Activated naive CD8-positive, alpha-beta T cell (primary cell): ENCODE results near the gene EDA.

Source experiments
- H3K27ac Mint-ChIP-seq: one replicate; pipeline ENCODE4 v1.8.0; 2021; ENCODE audit warnings: mixed read lengths
- H3K27me3 Mint-ChIP-seq: one replicate; pipeline ENCODE4 v1.8.0; 2021; ENCODE audit warnings: mixed read lengths
- H3K36me3 Mint-ChIP-seq: one replicate; pipeline ENCODE4 v1.8.0; 2021; ENCODE audit warnings: mixed read lengths
- H3K4me1 Mint-ChIP-seq: one replicate; pipeline ENCODE4 v1.8.0; 2021; ENCODE audit warnings: low read depth, mixed read lengths
- H3K4me3 Mint-ChIP-seq: one replicate; pipeline ENCODE4 v1.8.0; 2021; ENCODE audit warnings: mild to moderate bottlenecking, mixed read lengths
- H3K9me3 Mint-ChIP-seq: one replicate; pipeline ENCODE4 v1.8.0; 2021; ENCODE audit warnings: low read depth, mixed read lengths

EDA gene

DNA sequence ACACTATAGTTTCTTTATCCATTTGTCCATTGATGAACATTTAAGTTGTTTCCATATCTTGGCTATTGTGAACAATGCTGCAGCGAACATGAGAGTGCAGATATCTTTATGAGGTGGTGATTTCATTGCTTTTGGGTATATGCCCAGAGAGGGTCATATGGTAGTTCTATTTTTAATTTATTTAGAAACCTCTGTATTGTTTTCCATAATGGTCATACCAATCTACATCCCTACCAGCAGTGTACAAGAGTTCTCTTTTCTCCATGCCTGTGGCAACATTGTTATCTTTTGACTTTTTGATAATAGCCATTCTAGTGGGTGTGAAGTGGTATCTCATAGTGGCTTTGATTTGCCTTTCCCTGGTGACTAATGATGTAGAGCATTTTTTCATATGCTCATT lies 48.8 kb downstream of the EDA start:
- no peaks in the 10 kb centered on the region for H3K4me1 Mint-ChIP-seq
- H3K36me3 Mint-ChIP-seq, result peaks cover 6% of the 10 kb centered on the region
- no peaks in the 10 kb centered on the region for H3K27me3 Mint-ChIP-seq
- H3K27ac Mint-ChIP-seq, result no peak overlapping the region
- H3K9me3 Mint-ChIP-seq, result peaks cover 8% of the 10 kb centered on the region
- no peak overlapping the region for H3K4me3 Mint-ChIP-seq

DNA sequence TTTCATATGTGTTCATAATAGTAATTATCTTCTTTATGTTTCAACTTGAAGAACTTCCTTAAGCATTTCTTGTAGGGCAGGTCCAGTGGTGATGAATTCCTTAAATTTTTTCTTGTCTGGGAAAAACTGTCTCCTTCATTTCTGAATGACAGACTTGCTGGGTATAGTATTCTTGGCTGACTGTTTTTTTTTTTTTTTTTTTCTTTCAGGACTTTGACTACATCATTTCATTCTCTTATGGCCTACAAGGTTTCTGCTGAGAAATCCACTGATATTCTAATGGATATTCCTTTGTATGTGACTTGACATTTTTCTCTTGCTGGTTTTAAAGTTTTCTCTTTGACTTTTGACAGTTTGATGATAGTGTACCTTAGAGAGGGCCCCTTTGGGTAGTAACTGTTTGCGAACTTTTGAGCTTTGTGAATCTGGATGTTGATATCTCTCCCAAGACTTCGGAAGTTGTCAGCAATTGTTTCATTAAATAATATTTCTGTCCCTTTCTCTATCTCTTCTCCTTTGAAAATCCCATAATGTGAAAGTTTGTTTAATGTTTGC lies 54.2 kb downstream of the EDA start:
- Mint-ChIP-seq H3K27me3 (no peaks in the 10 kb centered on the region), H3K4me1 (no peaks in the 10 kb centered on the region), H3K4me3 (no peak overlapping the region), H3K36me3 (peaks cover 8% of the 10 kb centered on the region), H3K9me3 (peaks cover 4% of the 10 kb centered on the region), H3K27ac (no peak overlapping the region)

DNA sequence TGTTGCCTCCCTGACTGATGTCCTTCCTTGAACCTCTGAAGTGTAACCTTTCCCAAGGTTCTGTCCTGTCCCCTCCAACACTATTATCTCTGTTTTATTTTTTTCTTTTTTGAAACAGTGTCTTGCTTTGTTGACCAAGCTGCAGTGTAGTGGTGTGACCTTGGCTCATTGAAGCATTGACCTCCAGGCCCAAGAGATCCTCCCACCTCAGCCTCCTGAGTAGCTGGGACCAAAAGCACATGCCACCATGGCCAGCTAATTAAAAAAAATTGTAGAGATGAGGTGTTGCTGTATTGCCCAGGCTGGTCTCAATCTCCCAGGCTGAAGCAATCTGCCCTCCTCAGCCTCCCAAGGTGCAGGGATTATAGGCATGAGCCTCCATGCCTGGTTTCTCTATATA lies 59.0 kb downstream of the EDA start:
- peaks cover 10% of the 10 kb centered on the region for H3K9me3 Mint-ChIP-seq
- no peaks in the 10 kb centered on the region for H3K27me3 Mint-ChIP-seq
- H3K4me1 Mint-ChIP-seq, result no peaks in the 10 kb centered on the region
- H3K36me3 Mint-ChIP-seq, result peaks cover 5% of the 10 kb centered on the region
- H3K27ac Mint-ChIP-seq, result no peak overlapping the region
- H3K4me3 Mint-ChIP-seq, result no peak overlapping the region

DNA sequence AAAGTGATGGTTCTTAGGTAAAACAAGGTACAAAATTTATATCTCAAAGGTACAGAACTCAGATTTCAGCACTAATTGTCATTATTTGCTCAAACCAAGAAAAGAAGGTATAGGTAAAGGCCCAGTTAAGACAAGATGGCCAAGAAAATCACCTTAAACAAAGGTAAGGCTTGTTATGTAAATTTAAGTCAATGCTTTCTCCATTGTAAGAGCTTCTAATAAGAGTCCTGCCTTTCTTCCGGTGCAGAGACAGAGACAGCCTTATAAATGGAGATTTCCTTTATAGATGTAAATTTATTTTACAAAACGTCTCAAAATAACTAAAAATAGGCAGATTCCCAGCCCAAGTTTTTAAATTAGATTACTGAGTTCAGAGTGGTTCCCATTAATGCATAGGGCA lies 89.9 kb downstream of the EDA start:
- Mint-ChIP-seq H3K36me3 (no peaks in the 10 kb centered on the region), H3K4me3 (no peak overlapping the region), H3K4me1 (no peaks in the 10 kb centered on the region), H3K27me3 (no peaks in the 10 kb centered on the region), H3K27ac (no peak overlapping the region), H3K9me3 (no peaks in the 10 kb centered on the region)

DNA sequence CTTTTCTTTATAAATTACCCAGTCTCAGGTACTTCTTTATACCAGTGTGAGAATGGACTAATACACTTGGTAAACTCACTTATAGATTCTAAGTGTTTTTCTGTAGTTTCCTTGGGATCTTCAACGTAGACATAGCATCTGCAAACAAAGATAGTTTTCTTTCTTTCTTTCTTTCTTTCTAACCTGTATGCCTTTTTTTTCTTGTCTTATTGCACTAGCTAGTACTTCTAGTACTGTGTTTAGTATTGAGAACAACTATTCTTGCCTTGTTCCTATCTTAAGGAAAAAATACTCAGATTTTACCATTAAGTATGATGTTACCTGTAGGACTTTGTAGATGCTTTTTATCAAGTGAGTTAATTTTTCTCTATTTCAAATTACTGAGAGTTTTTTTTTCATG lies 102.2 kb downstream of the EDA start:
- Mint-ChIP-seq H3K9me3 (peaks cover 7% of the 10 kb centered on the region), H3K27me3 (no peaks in the 10 kb centered on the region), H3K4me1 (no peaks in the 10 kb centered on the region), H3K4me3 (no peak overlapping the region), H3K27ac (no peak overlapping the region), H3K36me3 (peaks cover 2% of the 10 kb centered on the region)

DNA sequence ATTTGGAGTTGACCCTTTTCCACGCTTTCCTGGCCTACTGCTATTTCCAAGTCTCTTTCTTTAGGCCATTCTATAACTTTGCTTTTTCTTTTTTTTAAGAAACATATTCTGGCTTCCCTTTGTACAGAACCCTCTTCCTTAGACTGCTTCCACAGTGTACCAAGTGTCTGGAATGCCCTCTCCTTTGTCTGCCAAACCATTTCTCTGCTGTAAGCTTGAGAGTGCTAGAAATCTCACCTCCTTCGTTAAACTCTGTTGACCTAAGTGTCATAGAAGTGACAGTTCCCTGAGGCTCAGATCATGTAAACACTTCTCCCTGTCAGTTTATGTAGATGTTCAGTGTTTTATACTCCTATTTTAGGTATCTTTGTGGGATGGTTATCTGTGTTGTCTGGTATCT lies 108.4 kb downstream of the EDA start:
- Mint-ChIP-seq H3K4me3 (no peak overlapping the region), H3K9me3 (peaks cover 4% of the 10 kb centered on the region), H3K27ac (no peak overlapping the region), H3K27me3 (no peaks in the 10 kb centered on the region), H3K36me3 (peaks cover 5% of the 10 kb centered on the region), H3K4me1 (peaks cover 2% of the 10 kb centered on the region)

DNA sequence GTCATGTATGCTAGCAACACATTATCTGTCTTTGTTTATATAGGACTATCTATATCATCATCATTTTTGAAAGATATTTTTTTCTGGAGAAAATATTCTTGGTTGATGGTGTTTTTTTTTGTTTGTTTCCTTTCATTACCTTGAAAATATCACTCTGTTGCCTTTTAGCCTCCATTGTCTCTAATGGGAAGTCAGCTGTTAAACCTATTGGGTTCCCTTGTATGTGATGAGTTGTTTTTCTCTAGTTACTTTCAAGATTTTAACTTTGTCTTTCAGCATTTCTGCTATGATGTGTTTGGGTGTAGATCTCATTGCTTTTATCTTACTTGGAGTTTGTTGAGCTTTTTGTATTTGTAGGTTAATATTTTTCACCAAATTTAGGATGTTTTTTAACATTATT lies 124.4 kb downstream of the EDA start:
- no peaks in the 10 kb centered on the region for H3K4me1 Mint-ChIP-seq
- peaks cover 6% of the 10 kb centered on the region for H3K9me3 Mint-ChIP-seq
- no peaks in the 10 kb centered on the region for H3K27me3 Mint-ChIP-seq
- H3K27ac Mint-ChIP-seq, result no peak overlapping the region
- no peak overlapping the region for H3K4me3 Mint-ChIP-seq
- peaks cover 9% of the 10 kb centered on the region for H3K36me3 Mint-ChIP-seq

DNA sequence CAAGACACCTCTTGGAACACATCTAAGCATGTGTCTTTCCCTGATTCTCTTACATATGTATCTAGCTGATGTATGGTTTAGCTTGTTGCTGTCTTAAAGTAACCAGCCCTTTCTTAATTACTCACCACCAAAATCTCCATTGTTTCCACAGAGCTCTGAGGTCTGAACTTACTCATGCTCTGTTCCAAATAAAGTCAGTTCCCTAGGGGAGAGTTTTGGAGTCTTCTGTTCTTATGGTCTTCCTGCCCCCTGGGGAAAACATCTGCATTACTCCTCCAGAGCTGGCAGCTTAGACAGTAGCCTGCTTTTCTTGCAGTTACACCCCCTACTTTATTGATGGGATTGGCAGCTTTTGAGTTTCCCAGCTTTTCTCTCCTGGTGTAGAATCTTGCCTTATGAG lies 125.8 kb downstream of the EDA start:
- Mint-ChIP-seq H3K27ac (no peak overlapping the region), H3K4me1 (no peaks in the 10 kb centered on the region), H3K36me3 (peaks cover 9% of the 10 kb centered on the region)

DNA sequence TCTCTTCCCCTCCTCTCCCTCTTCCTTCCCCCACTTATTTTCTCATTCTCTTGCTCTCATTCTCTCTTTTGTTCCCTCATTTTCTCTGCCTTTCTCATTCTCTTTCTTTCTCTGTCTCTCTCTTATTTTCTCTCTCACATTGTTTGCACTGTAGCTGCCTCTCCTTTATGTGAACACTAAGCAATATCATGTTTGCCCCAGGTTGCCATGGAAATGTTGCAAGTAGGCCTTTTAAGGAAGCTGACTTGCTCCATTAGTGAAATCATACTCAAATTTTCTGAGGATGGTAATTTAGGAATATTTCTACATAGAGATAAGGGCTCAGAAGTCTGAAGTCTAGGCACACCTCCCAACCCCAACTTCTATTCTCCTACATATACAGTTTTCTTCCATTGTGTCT lies 130.1 kb downstream of the EDA start:
- no peak overlapping the region for H3K27ac Mint-ChIP-seq
- peaks cover 5% of the 10 kb centered on the region for H3K36me3 Mint-ChIP-seq
- H3K4me3 Mint-ChIP-seq, result no peak overlapping the region
- H3K9me3 Mint-ChIP-seq, result no peaks in the 10 kb centered on the region
- H3K4me1 Mint-ChIP-seq, result no peaks in the 10 kb centered on the region
- no peaks in the 10 kb centered on the region for H3K27me3 Mint-ChIP-seq

More for the DNA sequence above, 125.8 kb downstream of the EDA start:
- no peak overlapping the region for H3K4me3 Mint-ChIP-seq
- H3K9me3 Mint-ChIP-seq, result peaks cover 6% of the 10 kb centered on the region
- no peaks in the 10 kb centered on the region for H3K27me3 Mint-ChIP-seq

DNA sequence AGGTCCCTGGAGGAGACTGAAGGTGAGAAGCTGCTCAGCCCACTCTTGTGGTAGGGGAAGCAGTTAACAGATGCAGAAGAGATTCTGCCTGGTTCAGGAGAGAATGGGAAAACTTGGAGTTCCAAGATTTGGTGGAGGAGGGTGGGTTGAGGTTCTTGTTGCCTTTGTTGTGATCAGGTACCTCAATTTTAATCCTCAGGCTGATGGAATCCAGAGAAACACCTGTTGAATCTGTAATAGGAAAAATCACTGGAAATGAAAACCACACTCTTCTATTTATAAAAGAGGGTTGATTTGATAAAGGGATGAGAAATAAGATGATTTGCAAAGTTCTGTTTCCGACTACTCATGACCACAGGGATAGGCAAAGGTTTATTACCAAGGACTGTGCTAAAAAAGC lies 132.1 kb downstream of the EDA start:
- H3K36me3 Mint-ChIP-seq, result peaks cover 3% of the 10 kb centered on the region
- H3K27me3 Mint-ChIP-seq, result no peaks in the 10 kb centered on the region
- H3K4me1 Mint-ChIP-seq, result no peaks in the 10 kb centered on the region
- H3K9me3 Mint-ChIP-seq, result no peaks in the 10 kb centered on the region
- no peak overlapping the region for H3K4me3 Mint-ChIP-seq
- no peak overlapping the region for H3K27ac Mint-ChIP-seq

DNA sequence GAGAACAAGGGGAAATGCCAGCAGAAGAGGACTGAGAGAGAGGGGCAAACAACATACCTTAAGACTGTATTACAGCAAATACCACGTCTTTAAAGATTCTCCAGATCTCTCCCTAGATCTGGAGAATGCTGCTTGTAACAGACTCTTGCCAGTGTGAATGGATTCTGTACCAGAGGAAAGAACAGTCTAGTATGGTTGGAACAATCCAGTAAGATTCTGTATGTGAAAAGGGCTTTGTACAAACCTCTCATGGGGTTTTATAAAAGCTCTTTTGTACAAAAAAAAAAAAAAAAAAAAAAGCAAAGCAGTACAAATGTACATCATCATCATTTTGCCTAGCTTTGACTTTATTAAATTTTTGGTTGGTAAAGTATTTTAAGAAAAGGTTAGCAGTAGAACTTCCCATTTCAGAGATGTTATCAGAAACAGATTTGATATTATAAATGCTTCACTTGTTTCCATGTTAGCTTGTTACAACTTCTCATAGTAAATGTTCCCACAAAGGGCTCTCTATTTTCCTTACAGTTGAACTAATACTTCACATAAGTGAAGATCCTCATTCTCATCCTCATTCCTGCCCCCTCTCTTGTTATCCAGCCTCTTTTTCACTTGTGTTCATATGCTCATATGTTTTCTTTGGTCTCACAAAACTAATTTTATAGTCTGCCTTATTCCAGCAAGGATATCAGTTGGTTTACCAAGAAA lies 144.2 kb downstream of the EDA start:
- Mint-ChIP-seq H3K27ac (no peak overlapping the region), H3K27me3 (no peaks in the 10 kb centered on the region), H3K4me3 (no peak overlapping the region), H3K9me3 (peaks cover 4% of the 10 kb centered on the region), H3K4me1 (no peaks in the 10 kb centered on the region), H3K36me3 (no peaks in the 10 kb centered on the region)

DNA sequence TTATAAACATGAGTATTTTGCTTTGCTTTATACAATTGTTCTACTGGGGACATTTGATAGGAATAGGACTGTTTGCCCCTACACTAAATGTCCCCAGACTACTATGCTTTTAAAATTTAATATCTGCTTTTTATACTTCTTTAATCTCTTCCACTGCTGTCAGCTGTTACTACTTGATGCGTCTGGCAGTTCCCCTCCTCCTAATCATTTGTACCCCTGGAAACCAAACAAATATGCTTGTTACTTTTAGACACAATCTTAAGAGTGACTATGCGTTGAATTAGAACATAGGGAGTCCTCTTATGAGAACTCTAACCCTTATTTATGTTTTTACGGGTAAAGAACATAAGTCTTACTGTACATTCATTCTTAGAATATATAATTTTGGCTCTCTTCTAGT lies 145.7 kb downstream of the EDA start:
- H3K27me3 Mint-ChIP-seq, result no peaks in the 10 kb centered on the region
- H3K9me3 Mint-ChIP-seq, result peaks cover 4% of the 10 kb centered on the region
- no peaks in the 10 kb centered on the region for H3K36me3 Mint-ChIP-seq
- no peak overlapping the region for H3K4me3 Mint-ChIP-seq
- H3K27ac Mint-ChIP-seq, result no peak overlapping the region
- H3K4me1 Mint-ChIP-seq, result no peaks in the 10 kb centered on the region

DNA sequence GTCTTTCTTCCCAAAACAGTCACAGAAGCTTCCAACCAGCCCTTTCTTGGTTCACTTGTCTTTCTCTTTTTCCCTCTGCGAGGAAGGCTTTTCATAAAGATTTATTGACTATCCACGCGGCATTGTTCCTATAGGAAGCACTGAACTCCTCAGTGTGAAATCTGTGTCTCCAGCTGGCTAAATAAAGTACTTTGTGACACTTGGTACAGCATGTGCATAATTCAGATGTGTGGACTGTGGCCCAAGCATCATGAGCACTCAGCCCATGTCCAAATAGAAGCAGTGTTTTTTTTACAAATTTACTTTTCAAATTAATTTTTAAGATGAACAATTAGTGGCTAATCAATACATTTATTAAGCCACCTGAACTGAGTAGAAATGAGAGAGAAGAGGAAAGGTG lies 146.4 kb downstream of the EDA start:
- H3K27me3 Mint-ChIP-seq, result no peaks in the 10 kb centered on the region
- no peak overlapping the region for H3K27ac Mint-ChIP-seq
- no peaks in the 10 kb centered on the region for H3K4me1 Mint-ChIP-seq
- no peak overlapping the region for H3K4me3 Mint-ChIP-seq
- H3K36me3 Mint-ChIP-seq, result no peaks in the 10 kb centered on the region
- peaks cover 4% of the 10 kb centered on the region for H3K9me3 Mint-ChIP-seq

DNA sequence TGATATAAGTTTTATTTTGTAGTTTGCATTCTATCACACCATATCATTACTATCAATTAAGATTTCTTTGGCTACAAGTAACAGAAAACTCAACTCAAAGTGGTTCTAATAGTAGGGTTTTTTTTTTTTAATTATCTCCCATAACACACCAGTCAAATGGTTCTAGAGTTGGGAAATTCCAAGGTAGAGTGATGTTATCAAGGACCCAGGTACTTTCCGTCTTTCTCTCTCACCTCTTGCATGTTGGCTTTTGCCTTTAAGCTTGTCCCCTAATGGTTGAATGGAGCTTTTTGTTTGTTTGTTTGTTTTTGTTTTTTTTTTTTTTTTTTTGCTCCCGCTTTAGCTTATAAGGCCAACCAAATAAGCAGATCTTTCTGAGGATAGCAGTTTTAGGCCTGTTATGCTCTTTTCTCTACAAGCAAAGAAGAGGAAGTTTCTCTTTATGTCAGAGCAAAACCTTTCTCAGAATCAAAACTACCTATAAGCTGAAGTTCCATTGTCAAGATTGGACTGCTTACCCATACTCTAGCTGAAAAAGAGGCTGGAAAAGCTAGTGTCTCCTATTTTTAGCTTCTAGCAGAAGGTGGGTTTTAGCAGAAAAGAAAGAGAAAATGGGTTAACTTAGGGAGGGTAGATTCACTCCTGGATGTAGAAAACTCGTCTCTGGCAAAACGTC lies 177.5 kb downstream of the EDA start:
- Mint-ChIP-seq H3K4me3 (no peak overlapping the region), H3K27ac (no peak overlapping the region), H3K9me3 (peaks cover 4% of the 10 kb centered on the region), H3K27me3 (no peaks in the 10 kb centered on the region), H3K36me3 (peaks cover 8% of the 10 kb centered on the region), H3K4me1 (no peaks in the 10 kb centered on the region)

DNA sequence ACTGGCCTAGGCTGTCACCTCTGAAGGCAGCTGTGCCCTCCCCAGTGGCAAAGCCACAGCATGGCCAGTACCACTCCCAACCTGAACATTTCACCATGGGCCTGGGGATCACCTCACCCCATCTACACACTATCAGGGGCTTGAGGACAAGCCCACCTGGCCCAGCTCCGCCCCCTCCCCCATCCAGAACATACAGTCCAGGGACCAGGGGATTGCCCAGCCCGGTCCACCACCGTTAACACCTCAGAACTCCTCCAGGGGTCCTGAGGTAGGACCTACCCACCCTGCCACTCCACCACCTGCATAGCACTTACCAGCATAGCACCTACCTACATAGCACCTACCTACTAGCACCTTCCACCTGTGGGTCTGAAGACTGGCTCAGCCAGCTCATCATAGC lies 179.8 kb downstream of the EDA start:
- Mint-ChIP-seq H3K4me1 (no peaks in the 10 kb centered on the region), H3K36me3 (peaks cover 8% of the 10 kb centered on the region), H3K27ac (no peak overlapping the region), H3K4me3 (no peak overlapping the region), H3K9me3 (no peaks in the 10 kb centered on the region), H3K27me3 (no peaks in the 10 kb centered on the region)

DNA sequence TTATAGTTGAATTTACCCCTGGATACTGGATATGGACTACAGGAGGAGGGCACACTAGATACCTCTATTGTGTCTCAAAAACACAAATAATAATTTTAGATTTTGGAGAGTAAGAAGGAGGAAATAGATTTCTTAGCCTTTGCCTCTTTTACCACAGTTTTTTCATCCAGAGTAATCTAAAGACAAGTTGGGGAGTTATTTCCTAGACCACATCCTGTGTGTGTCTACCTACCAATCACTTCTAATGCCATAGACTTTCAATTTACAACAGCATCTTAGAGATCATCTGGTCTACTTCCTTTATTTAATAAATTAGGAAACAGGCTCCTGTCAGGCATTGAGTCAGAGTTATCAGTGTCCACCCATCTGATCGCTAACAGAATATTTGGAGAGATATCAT lies 191.5 kb downstream of the EDA start:
- Mint-ChIP-seq H3K9me3 (no peaks in the 10 kb centered on the region), H3K27ac (no peak overlapping the region), H3K36me3 (peaks cover 4% of the 10 kb centered on the region), H3K27me3 (no peaks in the 10 kb centered on the region), H3K4me3 (no peak overlapping the region), H3K4me1 (peaks cover 12% of the 10 kb centered on the region)
